Smooth muscle cell (in vitro differentiated cells): ENCODE data around the gene METRNL. TPM values are rescaled to one million over a fixed set of nuclear protein-coding genes. Genes with fewer than 3 reads are reported as not detected.

Source experiments
- DNase-seq: peaks from one replicate; lab custom pipeline; 2025; ENCODE audit not compliant: unreplicated experiment; lab: John Stamatoyannopoulos, UW
- H2AFZ ChIP-seq: fragments of 200-600 bp; sonication (generic); 2 replicates; pipeline ENCODE4 v1.6.0; 2016; ENCODE audit warnings: antibody characterized with exemption, low read depth, mild to moderate bottlenecking
- H3F3A ChIP-seq: fragments of 200-600 bp; sonication (generic); 2 replicates; pipeline ENCODE4 v1.6.0; 2017; ENCODE audit warnings: antibody characterized with exemption, low read depth
- H3K27ac ChIP-seq: fragments of 200-600 bp; sonication (generic); 2 replicates; pipeline ENCODE4 v1.5.1; 2016; ENCODE audit warnings: low read depth, mild to moderate bottlenecking
- H3K27me3 ChIP-seq: fragments of 200-600 bp; sonication (generic); 2 replicates; pipeline ENCODE4 v1.6.1; 2016; ENCODE audit warnings: low read depth, mild to moderate bottlenecking
- H3K36me3 ChIP-seq: fragments of 200-600 bp; sonication (generic); 2 replicates; pipeline ENCODE4 v1.5.1; 2016; ENCODE audit warnings: low read depth
- H3K4me1 ChIP-seq: fragments of 200-600 bp; sonication (generic); 2 replicates; pipeline ENCODE4 v1.5.1; 2016; ENCODE audit warnings: low read depth
- H3K4me2 ChIP-seq: fragments of 200-600 bp; sonication (generic); 2 replicates; pipeline ENCODE4 v1.6.0; 2016; ENCODE audit warnings: mild to moderate bottlenecking
- H3K4me3 ChIP-seq: fragments of 200-600 bp; sonication (generic); 2 replicates; pipeline ENCODE4 v1.5.1; 2016; ENCODE audit warnings: mild to moderate bottlenecking
- H3K79me2 ChIP-seq: fragments of 200-600 bp; sonication (generic); 2 replicates; pipeline ENCODE4 v1.6.0; 2016; ENCODE audit warnings: low read depth, mild to moderate bottlenecking
- H3K9ac ChIP-seq: fragments of 200-600 bp; sonication (generic); 2 replicates; pipeline ENCODE4 v1.6.0; 2016; ENCODE audit warnings: low read depth
- H3K9me3 ChIP-seq: fragments of 200-600 bp; sonication (generic); replicated peaks from 2 replicates; pipeline ENCODE4 v1.5.1; 2016; ENCODE audit warnings: low read depth
- H4K20me1 ChIP-seq: fragments of 200-600 bp; sonication (generic); 2 replicates; pipeline ENCODE4 v1.6.0; 2016; ENCODE audit warnings: low read depth
- CTCF ChIP-seq: fragments of 200-600 bp; sonication (generic); IDR thresholded peaks from 2 replicates; pipeline ENCODE4 v1.5.1; 2017; ENCODE audit warnings: borderline replicate concordance, mild to moderate bottlenecking, antibody characterized with exemption; ENCODE audit not compliant: insufficient read depth, poor library complexity, severe bottlenecking
- WGBS: methylation state at CpG from one replicate; pipeline ENCODE4 v1.1.7; 2016; ENCODE audit warnings: low lambda C conversion rate; 5-methylcytosine and 5-hydroxymethylcytosine counted together
- polyA plus RNA-seq: library from polyadenylated mRNA; unstranded; fragments of >200 nt; fragmentation: Nextera tagmentation; extraction: Ambion mirVana; gene quantifications from 2 replicates; pipeline ENCODE4 v1.2.1, GENCODE V29; 2016
- total RNA-seq: library from RNA; depleted of rRNA; stranded (reverse); fragments of >200 nt; gene quantifications from 2 replicates; pipeline ENCODE4 v1.2.3, GENCODE V29; 2014

METRNL gene
- total and polyA plus RNA-seq, 2 experiments from 2014 or later = 55.6 to 98.1 TPM

GRCh38 chr17:83085103-83085502, 5.7 kb downstream of the METRNL start:
- Histone ChIP-seq H4K20me1 (peaks cover 92% of the 10 kb centered on the region), H3K4me2 (peak overlapping the region; percentile 74)

GRCh38 chr17:83085526-83086198, 6.3 kb downstream of the METRNL start:
- Histone ChIP-seq H3K4me1 (peaks cover 15% of the 10 kb centered on the region), H3K9ac (peak overlapping the region; percentile 46), H3K27me3 (no peaks in the 10 kb centered on the region), H3K4me2 (peak overlapping the region; percentile 74), H3F3A (peaks cover 35% of the 10 kb centered on the region), H3K79me2 (peaks cover 83% of the 10 kb centered on the region), H3K27ac (peak overlapping the region; percentile 93), H4K20me1 (peaks cover 95% of the 10 kb centered on the region), H3K4me3 (no peak overlapping the region), H3K9me3 (no peaks in the 10 kb centered on the region), H3K36me3 (no peaks in the 10 kb centered on the region), H2AFZ (no peak overlapping the region)
- no peak for TF ChIP-seq CTCF
- WGBS = 94% methylated on average over 25 of the region's 25 CpGs
- DNase-seq = no peak

More at GRCh38 chr17:83085103-83085502, 5.7 kb downstream of the METRNL start:
- no peaks in the 10 kb centered on the region for H3K9me3 ChIP-seq
- peaks cover 15% of the 10 kb centered on the region for H3K4me1 ChIP-seq
- DNase-seq = no peak
- no peak overlapping the region for H3K4me3 ChIP-seq
- H3K27me3 ChIP-seq = no peaks in the 10 kb centered on the region
- peak overlapping the region; percentile 93 for H3K27ac ChIP-seq
- TF ChIP-seq CTCF = no peak
- peaks cover 84% of the 10 kb centered on the region for H3K79me2 ChIP-seq
- H3F3A ChIP-seq = peaks cover 35% of the 10 kb centered on the region
- WGBS = 83% methylated on average over 22 of the region's 22 CpGs
- H2AFZ ChIP-seq = no peak overlapping the region
- H3K36me3 ChIP-seq = no peaks in the 10 kb centered on the region
- H3K9ac ChIP-seq = peak overlapping the region; percentile 46

- no peak overlapping the region for H3K4me3 ChIP-seq
- H2AFZ ChIP-seq = no peak overlapping the region
- H3K36me3 ChIP-seq = no peaks in the 10 kb centered on the region
- H4K20me1 ChIP-seq = peaks cover 96% of the 10 kb centered on the region
- DNase-seq = no peak
- peak overlapping the region; percentile 93 for H3K27ac ChIP-seq
- H3K27me3 ChIP-seq = no peaks in the 10 kb centered on the region
- peak overlapping the region; percentile 62 for H3K9ac ChIP-seq
- H3K4me2 ChIP-seq = peak overlapping the region; percentile 74
- H3K4me1 ChIP-seq = peaks cover 15% of the 10 kb centered on the region
- H3K9me3 ChIP-seq = no peaks in the 10 kb centered on the region
- no peak for TF ChIP-seq CTCF
- peaks cover 83% of the 10 kb centered on the region for H3K79me2 ChIP-seq
- peaks cover 35% of the 10 kb centered on the region for H3F3A ChIP-seq
- WGBS = 51% methylated on average over 18 of the region's 18 CpGs
These were observed 6.9 kb downstream of the METRNL start for GRCh38 chr17:83086199-83086880.
